Choroid plexus epithelial cell (primary cell): ENCODE results near the gene FMOD.

ENCODE experiments used
- DNase-seq: peaks from one replicate; pipeline ENCODE4 v3.0.0-alpha.2; 2010; ENCODE audit warnings: low read depth
- H3K4me3 ChIP-seq: 2 replicates; pipeline ENCODE4 v1.5.1; 2011; ENCODE audit warnings: low read depth, mild to moderate bottlenecking, control low read depth, low read length, moderate library complexity
- TF ChIP-seq, protein P1 (sequence below): conservative IDR thresholded peaks from 2 replicates; pipeline ENCODE4 v1.5.1; 2011; ENCODE audit warnings: low read depth, mild to moderate bottlenecking, control low read depth, inconsistent platforms, low read length, moderate library complexity

Gene FMOD

DNA sequence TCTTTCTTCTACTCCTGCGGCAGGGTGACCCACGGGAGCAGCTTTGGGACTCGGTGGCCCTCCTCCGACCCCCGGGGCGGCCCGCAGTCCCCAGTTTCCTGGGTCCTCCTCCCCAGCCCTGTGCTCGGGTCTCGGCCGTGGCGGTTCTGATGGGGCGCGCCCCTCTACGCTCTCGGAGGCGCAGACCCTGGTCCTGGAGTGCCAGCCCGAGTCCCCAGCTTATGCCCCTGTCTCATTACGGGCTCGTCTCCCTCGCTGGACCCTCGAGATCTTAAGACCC lies 45.2 kb downstream of the FMOD start:
- TF ChIP-seq, protein P1, sequence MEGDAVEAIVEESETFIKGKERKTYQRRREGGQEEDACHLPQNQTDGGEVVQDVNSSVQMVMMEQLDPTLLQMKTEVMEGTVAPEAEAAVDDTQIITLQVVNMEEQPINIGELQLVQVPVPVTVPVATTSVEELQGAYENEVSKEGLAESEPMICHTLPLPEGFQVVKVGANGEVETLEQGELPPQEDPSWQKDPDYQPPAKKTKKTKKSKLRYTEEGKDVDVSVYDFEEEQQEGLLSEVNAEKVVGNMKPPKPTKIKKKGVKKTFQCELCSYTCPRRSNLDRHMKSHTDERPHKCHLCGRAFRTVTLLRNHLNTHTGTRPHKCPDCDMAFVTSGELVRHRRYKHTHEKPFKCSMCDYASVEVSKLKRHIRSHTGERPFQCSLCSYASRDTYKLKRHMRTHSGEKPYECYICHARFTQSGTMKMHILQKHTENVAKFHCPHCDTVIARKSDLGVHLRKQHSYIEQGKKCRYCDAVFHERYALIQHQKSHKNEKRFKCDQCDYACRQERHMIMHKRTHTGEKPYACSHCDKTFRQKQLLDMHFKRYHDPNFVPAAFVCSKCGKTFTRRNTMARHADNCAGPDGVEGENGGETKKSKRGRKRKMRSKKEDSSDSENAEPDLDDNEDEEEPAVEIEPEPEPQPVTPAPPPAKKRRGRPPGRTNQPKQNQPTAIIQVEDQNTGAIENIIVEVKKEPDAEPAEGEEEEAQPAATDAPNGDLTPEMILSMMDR = no peak
- DNase-seq = no peak
- H3K4me3 ChIP-seq = peak overlapping the region; percentile 84

DNA sequence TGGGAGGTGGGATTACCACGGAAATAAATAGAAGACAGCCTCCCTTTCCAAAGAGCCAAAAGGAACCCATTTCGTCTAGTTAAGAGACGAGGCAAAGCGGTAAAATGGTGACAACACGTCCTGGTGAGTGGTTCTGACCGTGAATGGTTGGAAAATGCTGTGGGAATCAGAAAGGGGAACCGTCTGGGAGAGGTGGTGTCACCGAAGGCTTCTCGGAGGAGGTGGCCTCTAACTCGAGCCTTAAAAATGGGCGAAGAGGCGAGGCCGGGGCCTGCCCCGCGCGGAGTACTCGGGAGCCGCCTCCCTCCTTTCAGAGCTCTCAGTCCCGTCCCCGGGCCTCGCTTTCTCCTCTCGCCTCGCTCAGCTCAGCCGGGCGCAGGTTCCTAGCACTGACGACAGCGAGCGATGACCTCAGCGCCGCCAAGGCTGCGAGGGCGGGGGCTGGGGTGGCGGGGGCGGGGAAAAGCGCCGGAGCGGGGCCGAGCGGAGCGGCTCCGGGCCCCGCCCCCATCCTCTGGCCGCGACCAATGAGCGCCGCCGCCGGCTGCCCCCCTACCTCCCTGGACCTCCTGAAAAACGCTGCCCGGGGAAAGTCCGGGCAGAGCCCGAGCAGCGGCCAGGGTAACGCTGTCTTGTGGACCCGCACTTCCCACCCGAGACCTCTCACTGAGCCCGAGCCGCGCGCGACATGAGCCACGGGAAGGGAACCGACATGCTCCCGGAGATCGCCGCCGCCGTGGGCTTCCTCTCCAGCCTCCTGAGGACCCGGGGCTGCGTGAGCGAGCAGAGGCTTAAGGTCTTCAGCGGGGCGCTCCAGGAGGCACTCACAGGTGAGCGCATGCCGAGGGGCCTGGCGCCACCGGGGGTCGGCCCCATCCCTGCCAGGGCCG lies 45.8 kb downstream of the FMOD start, which contains the start of gene BTG2:
Gene BTG2, plus strand, starts transcription at position 601 of the 890 bp plus-strand sequence. Its CDS starts 88 bp downstream, at position 689.
- TF ChIP-seq, protein P1 = no peak
- peak within 1 kb of the TSS; percentile 84 for H3K4me3 ChIP-seq
- DNase-seq = peak; percentile 86

DNA sequence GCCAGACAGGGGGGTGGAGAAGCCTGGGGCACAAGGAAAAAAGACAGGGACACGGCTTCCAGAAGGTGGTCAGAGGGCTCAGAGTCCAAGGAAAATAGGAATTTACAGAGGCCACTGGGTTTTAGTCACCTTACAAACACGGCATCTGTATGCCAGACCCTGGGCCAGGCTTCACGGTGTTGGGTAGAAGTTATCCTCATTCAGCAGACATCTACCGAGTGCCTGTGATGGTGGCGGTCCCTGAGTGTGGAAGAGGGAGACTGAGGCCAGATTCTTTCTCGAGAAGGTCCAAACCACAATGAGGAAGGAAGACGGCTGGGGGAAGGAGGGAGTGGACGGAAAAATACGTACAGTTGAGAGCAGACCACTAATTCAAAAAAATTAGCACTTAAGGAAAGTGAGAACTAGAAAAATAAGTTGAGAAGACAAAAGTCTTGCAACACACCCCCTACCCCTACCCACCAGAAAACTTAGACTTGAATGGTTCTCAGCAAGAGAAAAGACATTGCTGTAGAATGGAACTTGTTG lies 46.5 kb downstream of the FMOD start:
- DNase-seq = no peak
- no peak overlapping the region for H3K4me3 ChIP-seq

DNA sequence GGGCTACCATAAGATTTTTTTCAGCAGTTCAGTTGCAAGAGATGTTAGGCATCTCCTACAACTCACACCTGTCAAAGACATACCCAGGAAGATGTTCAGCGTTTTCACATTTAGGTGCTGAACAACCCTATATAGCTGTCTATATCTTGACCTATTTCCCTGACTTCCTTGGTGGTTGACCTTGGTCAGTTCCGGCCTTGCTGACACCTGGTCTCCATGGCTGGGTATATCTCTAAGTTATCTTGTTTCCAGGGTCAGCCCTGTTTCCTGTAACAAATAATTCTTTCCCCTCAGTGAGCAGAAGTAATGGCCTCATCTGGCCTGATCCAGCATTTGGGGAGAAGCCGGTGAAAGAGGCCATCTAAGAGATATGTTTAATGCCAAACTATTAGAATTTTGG lies 48.0 kb downstream of the FMOD start:
- H3K4me3 ChIP-seq = no peak overlapping the region
- DNase-seq = no peak
- TF ChIP-seq, protein P1 = no peak

More for the DNA sequence above, 46.5 kb downstream of the FMOD start:
- TF ChIP-seq, protein P1 = no peak

DNA sequence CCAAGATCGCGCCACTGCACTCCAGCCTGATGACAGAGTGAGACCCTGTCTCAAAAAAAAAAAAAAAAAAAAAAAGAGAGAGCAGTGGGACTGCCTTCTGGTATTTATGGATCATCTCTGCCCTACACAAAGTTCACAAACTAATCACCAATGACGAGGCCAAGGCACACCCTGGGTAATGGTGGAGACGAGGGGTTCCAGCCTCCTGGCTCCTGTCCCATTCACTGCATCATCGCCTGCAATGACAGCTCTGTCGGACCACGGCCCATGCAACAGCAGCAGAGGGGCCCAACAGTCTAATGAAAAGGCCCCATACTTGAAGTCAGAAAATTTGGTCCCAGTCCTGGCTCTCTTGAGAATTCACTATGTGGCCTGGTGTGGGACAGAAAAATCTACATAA lies 48.5 kb downstream of the FMOD start:
- TF ChIP-seq, protein P1 = no peak
- no peak overlapping the region for H3K4me3 ChIP-seq
- no peak for DNase-seq

DNA sequence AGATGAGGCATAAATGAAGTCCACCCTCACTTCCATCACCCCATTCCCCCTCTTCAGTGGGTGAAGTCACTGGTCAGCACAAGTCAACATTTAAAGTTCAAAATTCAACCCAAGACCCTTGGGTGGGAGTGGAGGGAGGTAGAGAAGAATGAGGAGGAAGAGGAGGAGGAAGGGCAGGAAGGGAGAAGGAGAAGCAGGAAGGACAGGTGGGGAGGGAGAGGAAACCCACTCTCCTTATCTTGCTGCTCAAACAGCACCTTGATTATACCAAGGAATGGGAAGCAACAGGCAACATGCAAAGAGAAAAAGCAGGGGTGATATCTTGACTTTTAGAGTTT lies 49.6 kb downstream of the FMOD start:
- DNase-seq = no peak
- TF ChIP-seq, protein P1 = no peak

More for the DNA sequence above, 49.6 kb downstream of the FMOD start:
- H3K4me3 ChIP-seq = no peak overlapping the region
